Measurements from ENCODE around the gene LRIG1.

Gene LRIG1

GRCh38 chr3:66517241-66517640, 16.4 kb upstream of the LRIG1 start:
- Histone ChIP-seq H3K4me3 (IDR thresholded peaks at IDR 0.05; ENCODE audit: insufficient read depth, low read depth, low read length) (no peak overlapping the region), H3K79me2 (ENCODE audit: insufficient read depth, low read depth) (no peaks in the 10 kb centered on the region), H3K36me3 (ENCODE audit: insufficient read depth) (no peaks in the 10 kb centered on the region), H4K20me1 (ENCODE audit: insufficient read depth) (no peaks in the 10 kb centered on the region), H2AFZ (ENCODE audit: low read depth) (no peak overlapping the region), H3K27me3 (ENCODE audit: insufficient read depth, low read depth) (no peaks in the 10 kb centered on the region), H3K27ac (no peak overlapping the region), H3K4me1 (ENCODE audit: low read depth, poor library complexity, severe bottlenecking) (no peaks in the 10 kb centered on the region), H3K4me2 (no peak overlapping the region), H3K9ac (no peak overlapping the region)
- TF ChIP-seq CTCF (conservative IDR thresholded peaks at IDR 0.05; ENCODE audit: low read depth, low read length), result no peak

GRCh38 chr3:66508461-66508860, 7.6 kb upstream of the LRIG1 start:
- Histone ChIP-seq H4K20me1 (ENCODE audit: insufficient read depth) (no peaks in the 10 kb centered on the region), H3K4me2 (no peak overlapping the region), H3K27me3 (ENCODE audit: insufficient read depth, low read depth) (no peaks in the 10 kb centered on the region), H3K4me3 (IDR thresholded peaks at IDR 0.05; ENCODE audit: insufficient read depth, low read depth, low read length) (no peak overlapping the region), H3K9ac (no peak overlapping the region), H3K27ac (no peak overlapping the region), H3K4me1 (ENCODE audit: low read depth, poor library complexity, severe bottlenecking) (peaks cover 6% of the 10 kb centered on the region), H3K36me3 (ENCODE audit: insufficient read depth) (no peaks in the 10 kb centered on the region), H3K79me2 (ENCODE audit: insufficient read depth, low read depth) (no peaks in the 10 kb centered on the region), H2AFZ (ENCODE audit: low read depth) (no peak overlapping the region)
- no peak for TF ChIP-seq CTCF (conservative IDR thresholded peaks at IDR 0.05; ENCODE audit: low read depth, low read length)

- Histone ChIP-seq H3K4me2 (no peak overlapping the region), H3K79me2 (ENCODE audit: insufficient read depth, low read depth) (no peaks in the 10 kb centered on the region), H3K9ac (no peak overlapping the region), H4K20me1 (ENCODE audit: insufficient read depth) (no peaks in the 10 kb centered on the region), H3K27ac (no peak overlapping the region), H3K4me1 (ENCODE audit: low read depth, poor library complexity, severe bottlenecking) (peaks cover 14% of the 10 kb centered on the region), H2AFZ (ENCODE audit: low read depth) (no peak overlapping the region), H3K36me3 (ENCODE audit: insufficient read depth) (no peaks in the 10 kb centered on the region), H3K4me3 (IDR thresholded peaks at IDR 0.05; ENCODE audit: insufficient read depth, low read depth, low read length) (no peak overlapping the region), H3K27me3 (ENCODE audit: insufficient read depth, low read depth) (no peaks in the 10 kb centered on the region)
- no peak for TF ChIP-seq CTCF (conservative IDR thresholded peaks at IDR 0.05; ENCODE audit: low read depth, low read length)
Measured at GRCh38 chr3:66507423-66508260, 6.8 kb upstream of the LRIG1 start.

- Histone ChIP-seq H3K4me2 (no peak overlapping the region), H3K79me2 (ENCODE audit: insufficient read depth, low read depth) (no peaks in the 10 kb centered on the region), H3K27me3 (ENCODE audit: insufficient read depth, low read depth) (no peaks in the 10 kb centered on the region)
Measured at GRCh38 chr3:66506154-66506553, 5.3 kb upstream of the LRIG1 start.

More at GRCh38 chr3:66506154-66506553, 5.3 kb upstream of the LRIG1 start:
- Histone ChIP-seq H3K9ac (no peak overlapping the region), H3K4me1 (ENCODE audit: low read depth, poor library complexity, severe bottlenecking) (peaks cover 24% of the 10 kb centered on the region), H3K4me3 (IDR thresholded peaks at IDR 0.05; ENCODE audit: insufficient read depth, low read depth, low read length) (no peak overlapping the region), H3K27ac (no peak overlapping the region), H3K36me3 (ENCODE audit: insufficient read depth) (no peaks in the 10 kb centered on the region), H4K20me1 (ENCODE audit: insufficient read depth) (no peaks in the 10 kb centered on the region), H2AFZ (ENCODE audit: low read depth) (no peak overlapping the region)
- TF ChIP-seq CTCF (conservative IDR thresholded peaks at IDR 0.05; ENCODE audit: low read depth, low read length), result no peak

Data from KMS-11 (cell line).